HEK293 (cell line): ENCODE data around the gene ESPL1.

ENCODE experiments used
- BCL11B ChIP-seq: fragments of 450-650 bp; formaldehyde crosslinking; IDR thresholded peaks from 2 replicates; pipeline ENCODE4 v1.5.1; 2016; ENCODE audit warnings: low read depth, missing biosample characterization, missing genetic modification characterization
- GLIS2 ChIP-seq: fragments of 450-650 bp; formaldehyde crosslinking; IDR thresholded peaks from 2 replicates; pipeline ENCODE4 v1.5.1; 2016; ENCODE audit warnings: missing biosample characterization, missing genetic modification characterization
- MEIS1 ChIP-seq: sonication (generic); formaldehyde crosslinking; IDR thresholded peaks from 2 replicates; pipeline ENCODE4 v1.8.1; 2022; ENCODE audit warnings: missing genetic modification reagents, mild to moderate bottlenecking, borderline replicate concordance
- PRDM2 ChIP-seq: fragments of 450-650 bp; formaldehyde crosslinking; IDR thresholded peaks from 2 replicates; pipeline ENCODE4 v1.5.1; 2016; ENCODE audit warnings: missing biosample characterization, missing genetic modification characterization, borderline replicate concordance
- PRDM4 ChIP-seq: fragments of 450-650 bp; formaldehyde crosslinking; IDR thresholded peaks from 2 replicates; pipeline ENCODE4 v1.5.1; 2017; ENCODE audit warnings: missing biosample characterization, missing genetic modification characterization
- SCRT1 ChIP-seq: fragments of 450-650 bp; formaldehyde crosslinking; IDR thresholded peaks from 2 replicates; pipeline ENCODE4 v1.5.1; 2016; ENCODE audit warnings: missing biosample characterization, missing genetic modification characterization, borderline replicate concordance
- SCRT2 ChIP-seq: fragments of 450-650 bp; formaldehyde crosslinking; IDR thresholded peaks from 2 replicates; pipeline ENCODE4 v1.5.1; 2016; ENCODE audit warnings: missing biosample characterization, missing genetic modification characterization
- TRIM28 ChIP-seq: IDR thresholded peaks from 2 replicates; pipeline ENCODE4 v1.6.1; 2011; ENCODE audit warnings: low read length, control low read depth, borderline replicate concordance
- ZEB2 ChIP-seq: fragments of 450-650 bp; formaldehyde crosslinking; IDR thresholded peaks from 2 replicates; pipeline ENCODE4 v1.5.1; 2016; ENCODE audit warnings: missing biosample characterization, missing genetic modification characterization
- ZNF10 ChIP-seq: fragments of 450-650 bp; formaldehyde crosslinking; IDR thresholded peaks from 2 replicates; pipeline ENCODE4 v1.5.1; 2017; ENCODE audit warnings: missing biosample characterization, missing genetic modification characterization
- ZNF221 ChIP-seq: fragments of 450-650 bp; formaldehyde crosslinking; IDR thresholded peaks from 2 replicates; pipeline ENCODE4 v1.5.1; 2017; ENCODE audit warnings: missing biosample characterization, missing genetic modification characterization, borderline replicate concordance
- ZNF24 ChIP-seq: fragments of 450-650 bp; formaldehyde crosslinking; IDR thresholded peaks from 2 replicates; pipeline ENCODE4 v1.5.1; 2016; ENCODE audit warnings: missing biosample characterization, missing genetic modification characterization
- ZNF280C ChIP-seq: fragments of 450-650 bp; formaldehyde crosslinking; IDR thresholded peaks from 2 replicates; pipeline ENCODE4 v1.5.1; 2016; ENCODE audit warnings: missing biosample characterization, missing genetic modification characterization
- ZNF341 ChIP-seq: fragments of 450-650 bp; formaldehyde crosslinking; IDR thresholded peaks from 2 replicates; pipeline ENCODE4; 2016; ENCODE audit warnings: low read depth, missing biosample characterization, missing genetic modification characterization
- ZNF501 ChIP-seq: fragments of 450-650 bp; formaldehyde crosslinking; IDR thresholded peaks from 2 replicates; pipeline ENCODE4 v1.5.1; 2016; ENCODE audit warnings: missing biosample characterization, missing genetic modification characterization
- ZNF521 ChIP-seq: fragments of 450-650 bp; formaldehyde crosslinking; IDR thresholded peaks from 2 replicates; pipeline ENCODE4 v1.5.1; 2017; ENCODE audit warnings: missing biosample characterization, mild to moderate bottlenecking, missing genetic modification characterization
- ZNF530 ChIP-seq: fragments of 450-650 bp; formaldehyde crosslinking; IDR thresholded peaks from 2 replicates; pipeline ENCODE4 v1.5.1; 2016; ENCODE audit warnings: low read depth, missing biosample characterization, missing genetic modification characterization
- ZNF600 ChIP-seq: fragments of 450-650 bp; formaldehyde crosslinking; IDR thresholded peaks from 2 replicates; pipeline ENCODE4 v1.5.1; 2016; ENCODE audit warnings: missing biosample characterization, missing genetic modification characterization
- ZNF621 ChIP-seq: fragments of 450-650 bp; formaldehyde crosslinking; IDR thresholded peaks from 2 replicates; pipeline ENCODE4 v1.5.1; 2017; ENCODE audit warnings: missing biosample characterization, missing genetic modification characterization
- ZNF624 ChIP-seq: fragments of 450-650 bp; formaldehyde crosslinking; IDR thresholded peaks from 2 replicates; pipeline ENCODE4 v1.5.1; 2017; ENCODE audit warnings: missing biosample characterization, missing genetic modification characterization
- ZNF629 ChIP-seq: fragments of 450-650 bp; formaldehyde crosslinking; IDR thresholded peaks from 2 replicates; pipeline ENCODE4 v1.5.1; 2017; ENCODE audit warnings: missing biosample characterization, missing genetic modification characterization
- ZNF658 ChIP-seq: fragments of 450-650 bp; formaldehyde crosslinking; IDR thresholded peaks from 2 replicates; pipeline ENCODE4; 2016; ENCODE audit warnings: missing biosample characterization, missing genetic modification characterization
- ZNF791 ChIP-seq: fragments of 450-650 bp; formaldehyde crosslinking; IDR thresholded peaks from 2 replicates; pipeline ENCODE4 v1.5.1; 2016; ENCODE audit warnings: missing biosample characterization, missing genetic modification characterization
- ZNF837 ChIP-seq: fragments of 450-650 bp; formaldehyde crosslinking; IDR thresholded peaks from 2 replicates; pipeline ENCODE4 v1.5.1; 2016; ENCODE audit warnings: missing biosample characterization, missing genetic modification characterization
- ZNF843 ChIP-seq: fragments of 450-650 bp; formaldehyde crosslinking; IDR thresholded peaks from 2 replicates; pipeline ENCODE4 v1.5.1; 2016; ENCODE audit warnings: missing biosample characterization, missing genetic modification characterization
- TF ChIP-seq, protein P1 (sequence below): fragments of 450-650 bp; IDR thresholded peaks from 2 replicates; pipeline ENCODE4 v1.5.1; 2018; ENCODE audit warnings: missing biosample characterization, missing genetic modification characterization
- TF ChIP-seq, protein P2 (sequence below): fragments of 450-650 bp; formaldehyde crosslinking; IDR thresholded peaks from 2 replicates; pipeline ENCODE4 v1.5.1; 2016; ENCODE audit warnings: missing biosample characterization, missing genetic modification characterization

The ESPL1 gene

GRCh38 chr12:53299454-53300180 is 31.5 kb downstream of the ESPL1 start, which contains the start of gene MYG1 (continued):
- TF ChIP-seq, protein P1, sequence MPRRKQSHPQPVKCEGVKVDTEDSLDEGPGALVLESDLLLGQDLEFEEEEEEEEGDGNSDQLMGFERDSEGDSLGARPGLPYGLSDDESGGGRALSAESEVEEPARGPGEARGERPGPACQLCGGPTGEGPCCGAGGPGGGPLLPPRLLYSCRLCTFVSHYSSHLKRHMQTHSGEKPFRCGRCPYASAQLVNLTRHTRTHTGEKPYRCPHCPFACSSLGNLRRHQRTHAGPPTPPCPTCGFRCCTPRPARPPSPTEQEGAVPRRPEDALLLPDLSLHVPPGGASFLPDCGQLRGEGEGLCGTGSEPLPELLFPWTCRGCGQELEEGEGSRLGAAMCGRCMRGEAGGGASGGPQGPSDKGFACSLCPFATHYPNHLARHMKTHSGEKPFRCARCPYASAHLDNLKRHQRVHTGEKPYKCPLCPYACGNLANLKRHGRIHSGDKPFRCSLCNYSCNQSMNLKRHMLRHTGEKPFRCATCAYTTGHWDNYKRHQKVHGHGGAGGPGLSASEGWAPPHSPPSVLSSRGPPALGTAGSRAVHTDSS (tag by site-specific recombination), result no peak
- TF ChIP-seq PRDM2, result no peak
- TF ChIP-seq ZNF621 (tag by site-specific recombination), result no peak
- TF ChIP-seq TRIM28, result no peak
- TF ChIP-seq ZNF280C (tag by site-specific recombination), result no peak
- TF ChIP-seq ZNF843 (tag by site-specific recombination), result peak; percentile 73
- TF ChIP-seq ZNF530 (tag by site-specific recombination), result no peak
- TF ChIP-seq MEIS1 (CRISPR knock-in tag), result no peak
- TF ChIP-seq BCL11B, result no peak
- TF ChIP-seq GLIS2 (tag by site-specific recombination), result no peak; the same call in 1 of the 2 replicates
- no peak for TF ChIP-seq ZNF624 (tag by site-specific recombination)
- TF ChIP-seq ZNF521 (tag by site-specific recombination), result no peak
- TF ChIP-seq ZNF629 (tag by site-specific recombination), result peak; percentile 76
- no peak for TF ChIP-seq ZNF221
- no peak for TF ChIP-seq ZNF837
- TF ChIP-seq SCRT2 (tag by site-specific recombination), result 0 out of 2 replicates have a peak, but pooled peaks have one; percentile 8
- TF ChIP-seq PRDM4 (tag by site-specific recombination), result no peak
- TF ChIP-seq ZNF658, result no peak
- TF ChIP-seq SCRT1 (tag by site-specific recombination), result no peak
- no peak for TF ChIP-seq ZNF791 (tag by site-specific recombination)
- peak; percentile 76; the same call in 1 of the 2 replicates for TF ChIP-seq ZEB2
- peak; percentile 58; the same call in 1 of the 2 replicates for TF ChIP-seq ZNF24 (tag by site-specific recombination)
- TF ChIP-seq ZNF10, result 0 out of 2 replicates have a peak, but pooled peaks have one; percentile 18
- peak; percentile 85 for TF ChIP-seq ZNF600 (tag by site-specific recombination)
- TF ChIP-seq ZNF501 (tag by site-specific recombination), result peak; percentile 94
- peak; percentile 73 for TF ChIP-seq ZNF341
- TF ChIP-seq, protein P2, sequence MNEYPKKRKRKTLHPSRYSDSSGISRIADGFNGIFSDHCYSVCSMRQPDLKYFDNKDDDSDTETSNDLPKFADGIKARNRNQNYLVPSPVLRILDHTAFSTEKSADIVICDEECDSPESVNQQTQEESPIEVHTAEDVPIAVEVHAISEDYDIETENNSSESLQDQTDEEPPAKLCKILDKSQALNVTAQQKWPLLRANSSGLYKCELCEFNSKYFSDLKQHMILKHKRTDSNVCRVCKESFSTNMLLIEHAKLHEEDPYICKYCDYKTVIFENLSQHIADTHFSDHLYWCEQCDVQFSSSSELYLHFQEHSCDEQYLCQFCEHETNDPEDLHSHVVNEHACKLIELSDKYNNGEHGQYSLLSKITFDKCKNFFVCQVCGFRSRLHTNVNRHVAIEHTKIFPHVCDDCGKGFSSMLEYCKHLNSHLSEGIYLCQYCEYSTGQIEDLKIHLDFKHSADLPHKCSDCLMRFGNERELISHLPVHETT, result peak; percentile 65; the same call in 1 of the 2 replicates
